Measurements from ENCODE around the gene ARHGEF1.

Gene ARHGEF1

GRCh38 chr19:41879080-41879479, 3.9 kb upstream of the ARHGEF1 start:
- TF ChIP-seq CTCF (IDR thresholded peaks at IDR 0.05; ENCODE audit: extremely low read depth, missing control alignments) = no peak
- DNase-seq (ENCODE audit: low spot score) = no peak

GRCh38 chr19:41879670-41880328, 3.2 kb upstream of the ARHGEF1 start:
- TF ChIP-seq CTCF (IDR thresholded peaks at IDR 0.05; ENCODE audit: extremely low read depth, missing control alignments) = no peak
- DNase-seq (ENCODE audit: low spot score) = no peak

GRCh38 chr19:41880329-41880708, 2.7 kb upstream of the ARHGEF1 start:
- DNase-seq (ENCODE audit: low spot score) = no peak
- no peak for TF ChIP-seq CTCF (IDR thresholded peaks at IDR 0.05; ENCODE audit: extremely low read depth, missing control alignments)

- peak; percentile 22 for DNase-seq (ENCODE audit: low spot score)
- TF ChIP-seq CTCF (IDR thresholded peaks at IDR 0.05; ENCODE audit: extremely low read depth, missing control alignments) = no peak
Observed at GRCh38 chr19:41883463-41883820, 458 bp downstream of the ARHGEF1 start.

- no peak for TF ChIP-seq CTCF (IDR thresholded peaks at IDR 0.05; ENCODE audit: extremely low read depth, missing control alignments)
- DNase-seq (ENCODE audit: low spot score) = peak; percentile 96
Observed at GRCh38 chr19:41883821-41884733, 1.1 kb downstream of the ARHGEF1 start.

- TF ChIP-seq CTCF (IDR thresholded peaks at IDR 0.05; ENCODE audit: extremely low read depth, missing control alignments) = no peak
- DNase-seq (ENCODE audit: low spot score) = peak; percentile 69
Observed at GRCh38 chr19:41886761-41887710, 4.1 kb downstream of the ARHGEF1 start.
